Measurements from ENCODE around the gene NSUN4. TPM values are rescaled to one million over a fixed set of nuclear protein-coding genes. Genes with fewer than 3 reads are reported as not detected.
A peak's percentile ranks its signal among the peaks of the same experiment; 100 is the strongest.

Gene NSUN4
- polyA plus RNA-seq, 3 donors = 8.5 to 12.8 (median 10.4) TPM

- Histone ChIP-seq H3K27ac (ENCODE audit: low read depth in 1 of 2, low read length in 2 of 2) (peak overlapping the region; percentile 72 to 76), H3K79me2 (ENCODE audit: insufficient read depth, low read length) (peaks cover 31% of the 10 kb centered on the region), H4K20me1 (ENCODE audit: insufficient read depth, low read length) (no peaks in the 10 kb centered on the region), H3K9me3 (replicated peaks in 1 of 2; ENCODE audit: control insufficient read depth in 1 of 2, insufficient read depth in 1 of 2, low read length in 2 of 2) (no peaks in the 10 kb centered on the region), H3K27me3 (ENCODE audit: control insufficient read depth in 2 of 2, insufficient read depth in 2 of 2, low read length in 2 of 2) (no peaks in the 10 kb centered on the region), H3K4me1 (ENCODE audit: control insufficient read depth in 1 of 2, insufficient read depth in 2 of 2, low read length in 2 of 2) (peaks cover 64 to 70% of the 10 kb centered on the region in 2 donors), H3K36me3 (replicated peaks in 1 of 2; ENCODE audit: control insufficient read depth in 1 of 2, insufficient read depth in 2 of 2, low read length in 2 of 2) (no peaks in the 10 kb centered on the region), H3K4me3 (replicated peaks in 1 of 3; ENCODE audit: low read depth in 2 of 3, low read length in 3 of 3) (peak overlapping the region in 1 of 3 experiments; percentile 25), H3K9ac (ENCODE audit: insufficient read depth, low read length, poor library complexity, severe bottlenecking) (no peak overlapping the region), H2AFZ (ENCODE audit: insufficient read depth, low read depth, low read length, poor library complexity, severe bottlenecking) (no peak overlapping the region), H3K4me2 (replicated peaks; ENCODE audit: extremely low read depth, low read length, poor library complexity, severe bottlenecking) (no peak overlapping the region)
- H3K27me3 Mint-ChIP-seq (ENCODE audit: low read depth in 3 of 3) = peaks cover 0 to 2% (median 2%) of the 10 kb centered on the region in 3 donors
- peak overlapping the region; percentile 54 to 88 (median 77) for H3K27ac Mint-ChIP-seq
- 64% methylated on average over 6 of the region's 6 CpGs for WGBS (ENCODE audit: insufficient coverage)
- peaks cover 7 to 18% of the 10 kb centered on the region in 2 donors for H3K36me3 Mint-ChIP-seq
- intact Hi-C loops (cut with micrococcal nuclease) = loop anchor here in 1 of 2 donors (5.0 to 10.0 kb wide), 2 partner anchors 34 to 323 kb away; no protein-coding TSS in a partner anchor
- no peak overlapping the region for H3K4me3 Mint-ChIP-seq
- no peak for TF ChIP-seq CTCF (IDR thresholded peaks at IDR 0.05)
- peak in 2 of 3 donors; percentile 34 to 53 for DNase-seq
- no peaks in the 10 kb centered on the region for H3K9me3 Mint-ChIP-seq
- H3K4me1 Mint-ChIP-seq = peaks cover 72% of the 10 kb centered on the region
Observed at GRCh38 chr1:46401154-46401913, 60.7 kb downstream of the NSUN4 start.

GRCh38 chr1:46401964-46402626 lies 61.5 kb downstream of the NSUN4 start:
- peak overlapping the region in 1 of 2 donors; percentile 51 for H3K4me3 Mint-ChIP-seq
- peak overlapping the region; percentile 47 for H3K9ac ChIP-seq (ENCODE audit: insufficient read depth, low read length, poor library complexity, severe bottlenecking)
- peaks cover 65 to 74% of the 10 kb centered on the region in 2 donors for H3K4me1 ChIP-seq (ENCODE audit: control insufficient read depth in 1 of 2, insufficient read depth in 2 of 2, low read length in 2 of 2)
- no peak for TF ChIP-seq CTCF (IDR thresholded peaks at IDR 0.05)
- H2AFZ ChIP-seq (ENCODE audit: insufficient read depth, low read depth, low read length, poor library complexity, severe bottlenecking) = peak overlapping the region; percentile 49
- H3K9me3 ChIP-seq (replicated peaks in 1 of 2; ENCODE audit: control insufficient read depth in 1 of 2, insufficient read depth in 1 of 2, low read length in 2 of 2) = no peaks in the 10 kb centered on the region
- H3K9me3 Mint-ChIP-seq = no peaks in the 10 kb centered on the region
- WGBS (ENCODE audit: insufficient coverage) = 57% methylated on average over 5 of the region's 10 CpGs
- H3K79me2 ChIP-seq (ENCODE audit: insufficient read depth, low read length) = peaks cover 26% of the 10 kb centered on the region
- H3K27me3 ChIP-seq (ENCODE audit: control insufficient read depth in 2 of 2, insufficient read depth in 2 of 2, low read length in 2 of 2) = no peaks in the 10 kb centered on the region
- peaks cover 8 to 20% of the 10 kb centered on the region in 2 donors for H3K36me3 Mint-ChIP-seq
- H3K4me2 ChIP-seq (replicated peaks; ENCODE audit: extremely low read depth, low read length, poor library complexity, severe bottlenecking) = peak overlapping the region; percentile 52
- peaks cover 1 to 2% (median 2%) of the 10 kb centered on the region in 3 donors for H3K27me3 Mint-ChIP-seq (ENCODE audit: low read depth in 3 of 3)
- H3K27ac Mint-ChIP-seq = peak overlapping the region; percentile 63 to 88 (median 77)
- peaks cover 68% of the 10 kb centered on the region for H3K4me1 Mint-ChIP-seq
- peak overlapping the region in 1 of 3 experiments; percentile 25 for H3K4me3 ChIP-seq (replicated peaks in 1 of 3; ENCODE audit: low read depth in 2 of 3, low read length in 3 of 3)
- H3K27ac ChIP-seq (ENCODE audit: low read depth in 1 of 2, low read length in 2 of 2) = peak overlapping the region; percentile 72 to 76
- H4K20me1 ChIP-seq (ENCODE audit: insufficient read depth, low read length) = no peaks in the 10 kb centered on the region
- peaks cover 3% of the 10 kb centered on the region in 2 donors for H3K36me3 ChIP-seq (replicated peaks in 1 of 2; ENCODE audit: control insufficient read depth in 1 of 2, insufficient read depth in 2 of 2, low read length in 2 of 2)
- peak; percentile 78 to 91 (median 87) for DNase-seq
- intact Hi-C loops (cut with micrococcal nuclease) = loop anchor here in 1 of 2 donors (5.0 to 10.0 kb wide), 2 partner anchors 35 to 323 kb away; no protein-coding TSS in a partner anchor
